ENCODE results near the gene C7orf57.

DNA sequence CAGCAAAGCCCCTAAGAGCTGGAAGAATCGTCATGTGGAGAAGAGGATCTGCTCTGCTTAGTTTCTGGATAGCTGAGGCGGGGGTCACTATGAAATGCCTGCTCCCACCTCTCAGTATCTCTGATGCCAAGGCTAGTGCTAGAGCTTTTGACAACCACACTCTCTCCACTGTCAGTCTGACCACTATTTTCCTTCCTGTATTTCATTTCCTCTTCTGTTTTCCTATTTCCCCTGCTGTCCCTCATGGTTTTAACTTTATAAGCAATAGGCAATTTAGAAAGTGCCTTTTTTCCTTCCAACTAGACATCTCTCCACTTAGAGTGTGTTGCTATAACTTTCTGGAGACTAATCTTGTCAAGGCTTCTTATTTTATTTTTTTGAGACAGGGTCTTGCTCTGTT is 23.6 kb downstream of the C7orf57 start:
- no peak for TF ChIP-seq REST (IDR thresholded peaks at IDR 0.05; ENCODE audit: insufficient read depth in 1 of 2, low read depth in 2 of 2, low read length in 1 of 2)
- no peak for TF ChIP-seq CTCF (IDR thresholded peaks at IDR 0.05)
- no peak for TF ChIP-seq POLR2AphosphoS5 (IDR thresholded peaks at IDR 0.05; ENCODE audit: low read depth, low read length)
